ENCODE measurements around the gene POLD2. TPM values are rescaled to one million over a fixed set of nuclear protein-coding genes. Genes with fewer than 3 reads are reported as not detected.
A peak's percentile ranks its signal among the peaks of the same experiment; 100 is the strongest.

Gene POLD2
- total RNA-seq, 4 donors from 2014 or later: 33.6 to 71.2 (median 55.9) TPM

GRCh38 chr7:44103923-44104859 lies 19.2 kb downstream of the POLD2 start, which contains the start of gene AEBP1:
AEBP1 (plus strand) TSS chr7:44104345; CDS start chr7:44104666, 321 bp downstream.
- intact Hi-C loops (cut with DNase I): no loop called here
- DNase-seq (ENCODE audit: extremely low spot score): no peak
- H3K27ac ChIP-seq (replicated peaks in 1 of 4): peak within 1 kb of the TSS; percentile 78 to 94 (median 90)
- H3K27me3 ChIP-seq: no peaks in the 10 kb centered on the region
- H3K4me3 ChIP-seq: peak within 1 kb of the TSS; percentile 48 to 72 (median 66)
- 4% methylated on average over 36 of the region's 87 CpGs for WGBS
- H3K9me3 ChIP-seq: no peaks in the 10 kb centered on the region
- TF ChIP-seq POLR2AphosphoS5 (IDR thresholded peaks at IDR 0.05): peak in 1 of 2 donors; percentile 44
- no peak for TF ChIP-seq EP300 (IDR thresholded peaks at IDR 0.05)
- H3K4me1 ChIP-seq: peaks cover 27 to 79% (median 71%) of the 10 kb centered on the region in 4 donors
- H3K36me3 ChIP-seq: peaks cover 0 to 29% (median 17%) of the 10 kb centered on the region in 4 donors

DNA sequence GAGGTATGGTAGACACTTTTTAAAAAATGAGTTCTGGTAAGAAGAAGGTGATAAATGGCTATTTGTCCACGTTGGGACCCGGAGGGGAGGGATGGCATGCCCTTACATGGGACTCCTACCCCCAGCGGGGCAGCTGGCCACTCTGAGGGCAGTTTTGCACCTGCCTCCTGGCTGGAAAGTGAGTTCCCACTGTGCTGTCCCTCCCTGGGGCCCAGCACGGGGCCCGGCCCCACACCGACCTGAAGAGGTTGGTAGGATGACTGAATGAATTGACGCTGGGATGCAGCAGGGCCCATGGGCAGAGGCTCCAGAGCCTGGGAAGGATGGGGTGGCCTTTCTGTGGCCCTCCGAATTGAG lies 19.8 kb downstream of the POLD2 start:
- TF ChIP-seq POLR2AphosphoS5 (IDR thresholded peaks at IDR 0.05) (no peak), CTCF (IDR thresholded peaks at IDR 0.05) (no peak), EP300 (IDR thresholded peaks at IDR 0.05) (no peak), POLR2A (IDR thresholded peaks at IDR 0.05; ENCODE audit: low read depth) (no peak)
- no peaks in the 10 kb centered on the region for H3K9me3 ChIP-seq
- peak overlapping the region in 3 of 4 donors; percentile 65 to 72 (median 66) for H3K4me3 ChIP-seq
- no peak for DNase-seq (ENCODE audit: extremely low spot score)
- 69% methylated on average over 6 of the region's 8 CpGs for WGBS
- H3K27me3 ChIP-seq: no peaks in the 10 kb centered on the region
- peak overlapping the region; percentile 78 to 94 (median 90) for H3K27ac ChIP-seq (replicated peaks in 1 of 4)
- peaks cover 27 to 72% (median 71%) of the 10 kb centered on the region in 4 donors for H3K4me1 ChIP-seq
- peaks cover 0 to 22% (median 10%) of the 10 kb centered on the region in 4 donors for H3K36me3 ChIP-seq
- intact Hi-C loops (cut with DNase I): no loop called here

GRCh38 chr7:44102846-44103565 lies 20.3 kb downstream of the POLD2 start:
- Histone ChIP-seq H3K4me1 (peaks cover 27 to 72% (median 66%) of the 10 kb centered on the region in 4 donors), H3K9me3 (no peaks in the 10 kb centered on the region), H3K36me3 (peaks cover 0 to 17% (median 6%) of the 10 kb centered on the region in 4 donors), H3K27me3 (no peaks in the 10 kb centered on the region), H3K27ac (replicated peaks in 1 of 4) (peak overlapping the region; percentile 78 to 94 (median 90)), H3K4me3 (no peak overlapping the region)
- intact Hi-C loops (cut with DNase I): no loop called here
- TF ChIP-seq EP300 (IDR thresholded peaks at IDR 0.05) (no peak), POLR2AphosphoS5 (IDR thresholded peaks at IDR 0.05) (no peak), CTCF (IDR thresholded peaks at IDR 0.05) (no peak), POLR2A (IDR thresholded peaks at IDR 0.05; ENCODE audit: low read depth) (no peak)
- no peak for DNase-seq (ENCODE audit: extremely low spot score)
- WGBS: 80% methylated on average over 6 of the region's 8 CpGs

DNA sequence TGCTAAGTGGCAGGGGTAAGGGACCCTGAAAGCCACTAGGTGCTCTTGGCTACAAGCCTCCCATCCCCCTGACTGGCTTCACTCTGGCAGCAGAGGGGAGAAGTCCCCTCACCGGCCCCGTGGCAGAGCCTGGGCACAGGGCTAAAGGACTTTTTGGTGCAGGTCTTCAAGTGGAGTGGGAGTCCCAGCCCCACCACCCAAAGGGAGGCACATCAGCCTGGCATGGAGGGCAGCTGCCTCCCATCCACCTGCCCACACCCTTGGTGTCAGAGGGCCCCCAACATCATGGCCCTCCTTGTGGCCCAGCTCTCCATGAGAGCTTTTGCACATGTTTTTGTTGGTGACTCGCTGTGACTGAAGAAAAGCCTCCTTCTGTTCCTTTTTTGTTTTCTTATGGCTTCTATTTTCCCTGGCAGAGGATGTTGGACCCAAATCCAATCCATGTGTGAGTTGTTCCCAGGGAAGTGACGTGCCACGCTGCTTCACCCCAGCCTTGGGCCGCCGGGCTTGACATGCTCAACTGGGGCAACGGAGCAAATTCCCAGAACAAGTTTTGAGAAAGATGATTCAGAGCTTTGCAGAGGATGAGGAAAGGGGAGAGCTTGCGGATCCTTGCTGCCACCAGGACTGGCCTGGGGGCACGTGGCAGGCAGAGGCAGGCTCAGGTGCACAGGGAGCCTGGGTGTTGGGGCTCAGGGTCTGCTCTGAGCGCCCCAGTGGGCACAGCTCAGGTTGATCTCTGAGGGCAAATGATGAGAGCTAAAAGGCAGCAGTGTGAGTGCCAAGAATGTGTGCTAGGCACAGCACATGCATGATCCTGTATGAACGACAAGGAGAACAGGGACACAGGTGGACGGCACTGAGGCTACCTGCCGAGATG lies 21.1 kb downstream of the POLD2 start:
- TF ChIP-seq CTCF (IDR thresholded peaks at IDR 0.05) (no peak), POLR2AphosphoS5 (IDR thresholded peaks at IDR 0.05) (peak; percentile 14 to 55)
- Histone ChIP-seq H3K4me1 (peaks cover 27 to 64% (median 58%) of the 10 kb centered on the region in 4 donors), H3K36me3 (peaks cover 0 to 9% (median 2%) of the 10 kb centered on the region in 4 donors), H3K27ac (replicated peaks in 1 of 4) (peak overlapping the region; percentile 78 to 94 (median 90)), H3K27me3 (no peaks in the 10 kb centered on the region), H3K4me3 (no peak overlapping the region), H3K9me3 (no peaks in the 10 kb centered on the region)
- intact Hi-C loops (cut with DNase I): no loop called here
- DNase-seq (ENCODE audit: extremely low spot score): no peak
- 87% methylated on average over 12 of the region's 14 CpGs for WGBS
